Thyroid gland (tissue), 4 donors: ENCODE data around the gene SLC2A13.

ENCODE experiments used
- POLR2A ChIP-seq, 2 donors: fragments of 450-650 bp; IDR thresholded peaks; one replicate each; pipeline ENCODE4 v1.6.1; 2017; ENCODE audit warnings: antibody characterized with exemption in 2 of 2, mild to moderate bottlenecking in 2 of 2, moderate library complexity in 1 of 2
- TF ChIP-seq, protein P1 (sequence below), 6 experiments: fragments of 200-600 bp in 3 of 6; fragments of 450-650 bp in 3 of 6; sonication (generic) in 3 of 6; IDR thresholded peaks; one replicate each; pipeline ENCODE4 v1.5.1; 2016 to 2019; ENCODE audit warnings: antibody characterized with exemption in 6 of 6, mild to moderate bottlenecking in 2 of 6, inconsistent platforms in 1 of 6, moderate library complexity in 1 of 6

DNA sequence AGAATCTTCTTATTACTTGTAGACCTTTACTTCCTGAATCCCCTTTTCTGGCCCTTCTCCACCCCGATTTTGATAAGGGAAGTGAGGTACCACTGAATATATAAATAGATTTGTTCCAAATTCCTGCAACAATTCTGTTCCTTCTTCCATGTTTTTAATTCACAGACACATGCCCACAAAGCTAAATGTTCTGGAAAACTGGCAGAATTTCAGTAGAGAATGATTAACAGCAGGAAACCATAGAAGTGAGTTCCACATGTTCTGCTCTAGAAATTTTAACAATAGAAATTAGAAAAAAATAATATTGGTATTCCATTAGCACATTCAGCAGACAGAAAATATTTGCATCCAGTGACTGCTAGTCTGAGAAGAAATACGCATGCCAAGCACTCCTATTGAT lies 139.6 kb downstream of the SLC2A13 start:
- TF ChIP-seq POLR2A (IDR thresholded peaks at IDR 0.05) = no peak
- TF ChIP-seq, protein P1, sequence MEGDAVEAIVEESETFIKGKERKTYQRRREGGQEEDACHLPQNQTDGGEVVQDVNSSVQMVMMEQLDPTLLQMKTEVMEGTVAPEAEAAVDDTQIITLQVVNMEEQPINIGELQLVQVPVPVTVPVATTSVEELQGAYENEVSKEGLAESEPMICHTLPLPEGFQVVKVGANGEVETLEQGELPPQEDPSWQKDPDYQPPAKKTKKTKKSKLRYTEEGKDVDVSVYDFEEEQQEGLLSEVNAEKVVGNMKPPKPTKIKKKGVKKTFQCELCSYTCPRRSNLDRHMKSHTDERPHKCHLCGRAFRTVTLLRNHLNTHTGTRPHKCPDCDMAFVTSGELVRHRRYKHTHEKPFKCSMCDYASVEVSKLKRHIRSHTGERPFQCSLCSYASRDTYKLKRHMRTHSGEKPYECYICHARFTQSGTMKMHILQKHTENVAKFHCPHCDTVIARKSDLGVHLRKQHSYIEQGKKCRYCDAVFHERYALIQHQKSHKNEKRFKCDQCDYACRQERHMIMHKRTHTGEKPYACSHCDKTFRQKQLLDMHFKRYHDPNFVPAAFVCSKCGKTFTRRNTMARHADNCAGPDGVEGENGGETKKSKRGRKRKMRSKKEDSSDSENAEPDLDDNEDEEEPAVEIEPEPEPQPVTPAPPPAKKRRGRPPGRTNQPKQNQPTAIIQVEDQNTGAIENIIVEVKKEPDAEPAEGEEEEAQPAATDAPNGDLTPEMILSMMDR (IDR thresholded peaks at IDR 0.05) = no peak
